ENCODE measurements around the gene SMARCC1.
"Not testable (repeated sequence)": the region's sequence is repeated elsewhere in the genome, so short reads cannot be mapped to it uniquely, and the experiment has no call there.

The SMARCC1 gene

GRCh38 chr3:47766186-47766585 is 15.5 kb downstream of the SMARCC1 start:
- no peak for DNase-seq

GRCh38 chr3:47762233-47762632 is 19.5 kb downstream of the SMARCC1 start:
- no peak for DNase-seq

- DNase-seq = no peak
Measured at GRCh38 chr3:47761046-47761445, 20.6 kb downstream of the SMARCC1 start.

- not testable (repeated sequence) for DNase-seq
Measured at GRCh38 chr3:47760207-47760606, 21.5 kb downstream of the SMARCC1 start.

GRCh38 chr3:47758261-47759025 is 23.2 kb downstream of the SMARCC1 start:
- DNase-seq = no peak

GRCh38 chr3:47752716-47753115 is 29.0 kb downstream of the SMARCC1 start:
- DNase-seq = no peak

GRCh38 chr3:47750811-47751354 is 30.8 kb downstream of the SMARCC1 start:
- not testable (repeated sequence) for DNase-seq

- no peak for DNase-seq
Measured at GRCh38 chr3:47747558-47747957, 34.1 kb downstream of the SMARCC1 start.

GRCh38 chr3:47746264-47746663 is 35.4 kb downstream of the SMARCC1 start:
- no peak for DNase-seq

GRCh38 chr3:47743855-47744254 is 37.8 kb downstream of the SMARCC1 start:
- no peak for DNase-seq

GRCh38 chr3:47743352-47743751 is 38.3 kb downstream of the SMARCC1 start:
- DNase-seq = not testable (repeated sequence)

- DNase-seq = no peak
Measured at GRCh38 chr3:47741925-47742324, 39.8 kb downstream of the SMARCC1 start.

- no peak for DNase-seq
Measured at GRCh38 chr3:47732143-47732542, 49.5 kb downstream of the SMARCC1 start.

GRCh38 chr3:47731061-47731460 is 50.6 kb downstream of the SMARCC1 start:
- DNase-seq = no peak

GRCh38 chr3:47722859-47723258 is 58.8 kb downstream of the SMARCC1 start:
- no peak for DNase-seq

GRCh38 chr3:47717448-47717847 is 64.2 kb downstream of the SMARCC1 start:
- not testable (repeated sequence) for DNase-seq

GRCh38 chr3:47716656-47717055 is 65.0 kb downstream of the SMARCC1 start:
- no peak for DNase-seq

- DNase-seq = no peak
Measured at GRCh38 chr3:47715928-47716327, 65.8 kb downstream of the SMARCC1 start.

- no peak for DNase-seq
Measured at GRCh38 chr3:47714606-47715005, 67.1 kb downstream of the SMARCC1 start.

- DNase-seq = no peak
Measured at GRCh38 chr3:47713655-47714054, 68.0 kb downstream of the SMARCC1 start.

- DNase-seq = no peak
Measured at GRCh38 chr3:47712398-47712797, 69.3 kb downstream of the SMARCC1 start.

- DNase-seq = no peak
Measured at GRCh38 chr3:47711596-47711995, 70.1 kb downstream of the SMARCC1 start.

- DNase-seq = no peak
Measured at GRCh38 chr3:47705391-47705790, 76.3 kb downstream of the SMARCC1 start.

- no peak for DNase-seq
Measured at GRCh38 chr3:47704237-47704612, 77.5 kb downstream of the SMARCC1 start.

- DNase-seq = no peak
Measured at GRCh38 chr3:47701388-47701787, 80.3 kb downstream of the SMARCC1 start.

All from stimulated activated CD4-positive, alpha-beta T cell treated with anti-CD3 and anti-CD28 coated beads, Interleukin-4, amount 100 ng/mL, for 24 hours (primary cell).